SK-N-SH (cell line): ENCODE results near the gene TUBB1. TPM values are rescaled to one million over a fixed set of nuclear protein-coding genes. Genes with fewer than 3 reads are reported as not detected.

Experiments
- CTCF ChIA-PET: fragments of 300-600, 350-600 bp; formaldehyde crosslinking; extraction: SDS; loops from one replicate; lab custom pipeline; 2021; lab: Yijun Ruan, JAX
- POLR2A ChIA-PET: fragments of 350-600 bp; sonication (Branson Sonifier 250); formaldehyde crosslinking; extraction: SDS; loops from one replicate; lab custom pipeline; 2020; ENCODE audit warnings: antibody characterized with exemption, inconsistent platforms; lab: Yijun Ruan, JAX
- DNase-seq: peaks from one replicate; pipeline ENCODE4 v3.0.0; 2012
- H2AFZ ChIP-seq: fragments of 200-600 bp; sonication (generic); 2 replicates; pipeline ENCODE4 v1.8.1; 2016; ENCODE audit warnings: antibody characterized with exemption, mild to moderate bottlenecking, low read depth
- H3F3A ChIP-seq: fragments of 200-600 bp; sonication (generic); replicated peaks from 2 replicates; pipeline ENCODE3; 2016; ENCODE audit warnings: antibody characterized with exemption, mild to moderate bottlenecking; ENCODE audit not compliant: insufficient read depth
- H3K27ac ChIP-seq, 2 experiments: fragments of 200-500 bp in 1 of 2; fragments of 200-600 bp in 1 of 2; sonication (Bioruptor generic) in 1 of 2; sonication (generic), shearing (Covaris generic) in 1 of 2; 2 replicates each; pipeline versions ENCODE4 v1.5.1 to v1.6.1; 2014 to 2016; ENCODE audit warnings: low read depth in 2 of 2, inconsistent platforms in 1 of 2, low read length in 1 of 2, mild to moderate bottlenecking in 1 of 2, mixed read lengths in 1 of 2
- H3K27me3 ChIP-seq: fragments of 200-600 bp; sonication (generic), shearing (Covaris generic); 2 replicates; pipeline ENCODE4 v1.6.1; 2016; ENCODE audit warnings: mixed run types; ENCODE audit not compliant: insufficient read depth
- H3K36me3 ChIP-seq, 2 experiments: fragments of 200-500 bp in 1 of 2; fragments of 200-600 bp in 1 of 2; sonication (Bioruptor generic) in 1 of 2; sonication (generic) in 1 of 2; replicated peaks in 1 of 2; 2 replicates each; pipeline versions ENCODE3 to v1.5.1; 2014 to 2016; ENCODE audit warnings: low read length in 1 of 2, mild to moderate bottlenecking in 1 of 2; ENCODE audit not compliant: insufficient read depth in 2 of 2, control insufficient read depth in 1 of 2
- H3K4me1 ChIP-seq, 2 experiments: fragments of 200-500 bp in 1 of 2; fragments of 200-600 bp in 1 of 2; sonication (Bioruptor generic) in 1 of 2; sonication (generic), shearing (Covaris generic) in 1 of 2; 2 replicates each; pipeline versions ENCODE4 v1.5.1 to v1.6.1; 2014 to 2016; ENCODE audit warnings: low read depth in 1 of 2, low read length in 1 of 2, mixed run types in 1 of 2; ENCODE audit not compliant: insufficient read depth in 2 of 2, control insufficient read depth in 1 of 2
- H3K4me2 ChIP-seq: fragments of 200-600 bp; sonication (generic), shearing (Covaris generic); 2 replicates; pipeline ENCODE4 v1.6.1; 2017; ENCODE audit warnings: mixed run types
- H3K4me3 ChIP-seq, 2 experiments: fragments of 200-500 bp in 1 of 2; fragments of 200-600 bp in 1 of 2; sonication (Bioruptor generic) in 1 of 2; sonication (generic), shearing (Covaris generic) in 1 of 2; 2 replicates each; pipeline versions ENCODE4 v1.5.1 to v1.8.1; 2014 to 2016; ENCODE audit warnings: low read depth in 2 of 2, inconsistent platforms in 1 of 2, low read length in 1 of 2, mild to moderate bottlenecking in 1 of 2, mixed read lengths in 1 of 2, moderate library complexity in 1 of 2
- H3K79me2 ChIP-seq: fragments of 200-600 bp; sonication (generic); 2 replicates; pipeline ENCODE4 v1.8.1; 2017; ENCODE audit warnings: mild to moderate bottlenecking; ENCODE audit not compliant: insufficient read depth
- H3K9ac ChIP-seq: fragments of 200-600 bp; sonication (generic); 2 replicates; pipeline ENCODE4 v1.6.1; 2017; ENCODE audit warnings: mixed run types
- H3K9me2 ChIP-seq: fragments of 200-600 bp; sonication (generic); 2 replicates; pipeline ENCODE4 v1.6.1; 2017; ENCODE audit warnings: mixed run types
- H3K9me3 ChIP-seq: fragments of 200-600 bp; sonication (generic); 2 replicates; pipeline ENCODE4 v1.6.1; 2017; ENCODE audit warnings: mixed run types, mild to moderate bottlenecking, moderate library complexity
- H4K20me1 ChIP-seq: fragments of 200-600 bp; sonication (generic); 2 replicates; pipeline ENCODE4 v1.6.1; 2017; ENCODE audit warnings: mild to moderate bottlenecking, mixed run types; ENCODE audit not compliant: insufficient read depth
- EP300 ChIP-seq, 2 experiments: IDR thresholded peaks; 2 replicates each; pipeline versions ENCODE4 v1.4.0 to v1.6.1; 2012; ENCODE audit warnings: borderline replicate concordance in 1 of 2, low read depth in 1 of 2, low read length in 1 of 2
- FOSL2 ChIP-seq: IDR thresholded peaks from 2 replicates; pipeline ENCODE4 v1.4.0; 2012; ENCODE audit warnings: low read depth, mild to moderate bottlenecking, moderate library complexity, borderline replicate concordance
- FOXJ3 ChIP-seq: sonication (generic); formaldehyde crosslinking; IDR thresholded peaks from 2 replicates; pipeline ENCODE4 v1.5.1; 2020; ENCODE audit warnings: mild to moderate bottlenecking, missing genetic modification reagents
- JUND ChIP-seq: IDR thresholded peaks from 2 replicates; pipeline ENCODE4 v1.4.0; 2012
- NFIC ChIP-seq: IDR thresholded peaks from 2 replicates; pipeline ENCODE4 v1.4.0; 2012; ENCODE audit warnings: borderline replicate concordance
- POLR2AphosphoS5 ChIP-seq: IDR thresholded peaks from 2 replicates; pipeline ENCODE4 v1.6.1; 2012; ENCODE audit warnings: low read depth, low read length
- RAD21 ChIP-seq: IDR thresholded peaks from 2 replicates; pipeline ENCODE4 v1.6.1; 2012; ENCODE audit warnings: mild to moderate bottlenecking, low read length
- RCOR1 ChIP-seq: fragments of 150-350 bp; IDR thresholded peaks from 2 replicates; pipeline ENCODE4 v1.6.1; 2017; ENCODE audit warnings: antibody characterized with exemption, low read length
- RXRA ChIP-seq: IDR thresholded peaks from 2 replicates; pipeline ENCODE4 v1.4.0; 2012; ENCODE audit warnings: low read depth, mild to moderate bottlenecking, borderline replicate concordance
- SIN3A ChIP-seq: IDR thresholded peaks from 2 replicates; pipeline ENCODE4 v1.6.1; 2012; ENCODE audit warnings: low read depth, mild to moderate bottlenecking, low read length, moderate library complexity, borderline replicate concordance
- SMC3 ChIP-seq: IDR thresholded peaks from 2 replicates; pipeline ENCODE4 v1.6.1; 2012; ENCODE audit warnings: low read depth, low read length, improper control_type of control experiment
- TEAD4 ChIP-seq: IDR thresholded peaks from 2 replicates; pipeline ENCODE4 v1.4.0; 2012; ENCODE audit warnings: mild to moderate bottlenecking, borderline replicate concordance; ENCODE audit not compliant: insufficient read depth
- YY1 ChIP-seq: IDR thresholded peaks from 2 replicates; pipeline ENCODE4 v1.4.0; 2012; ENCODE audit warnings: low read depth, mild to moderate bottlenecking
- WGBS: methylation state at CpG from one replicate; pipeline ENCODE4 v1.1.6; 2017; ENCODE audit warnings: low lambda C conversion rate; 5-methylcytosine and 5-hydroxymethylcytosine counted together
- polyA plus RNA-seq, 3 experiments: library from polyadenylated mRNA; depleted of rRNA; stranded (reverse); fragments of >200 nt; gene quantifications; 2 replicates each; pipeline ENCODE4 v1.2.3, GENCODE V29; 2012
- TF ChIP-seq, protein P1 (sequence below): fragments of 150-350 bp; IDR thresholded peaks from 2 replicates; pipeline ENCODE4 v1.6.1; 2016; ENCODE audit warnings: mild to moderate bottlenecking, low read depth, low read length
- TF ChIP-seq, protein P2 (sequence below): fragments of 200-600 bp; sonication (generic); IDR thresholded peaks from 2 replicates; pipeline ENCODE4 v1.6.1; 2017; ENCODE audit warnings: antibody characterized with exemption, mild to moderate bottlenecking, moderate library complexity
- TF ChIP-seq, protein P3 (sequence below): IDR thresholded peaks from 2 replicates; pipeline ENCODE4; 2012
- TF ChIP-seq, protein P4 (sequence below): IDR thresholded peaks from 2 replicates; pipeline ENCODE4 v1.6.1; 2012; ENCODE audit warnings: mild to moderate bottlenecking, low read depth, low read length, moderate library complexity
- TF ChIP-seq, protein P5 (sequence below): IDR thresholded peaks from 2 replicates; pipeline ENCODE4 v1.4.0; 2012; ENCODE audit warnings: low read depth, borderline replicate concordance
- TF ChIP-seq, protein P6 (sequence below): IDR thresholded peaks from 2 replicates; pipeline ENCODE4 v1.4.0; 2012; ENCODE audit warnings: low read depth

The TUBB1 gene
- polyA plus RNA-seq, 1 of the 3 experiments (the other 2 are of a cell fraction), result not detected

DNA sequence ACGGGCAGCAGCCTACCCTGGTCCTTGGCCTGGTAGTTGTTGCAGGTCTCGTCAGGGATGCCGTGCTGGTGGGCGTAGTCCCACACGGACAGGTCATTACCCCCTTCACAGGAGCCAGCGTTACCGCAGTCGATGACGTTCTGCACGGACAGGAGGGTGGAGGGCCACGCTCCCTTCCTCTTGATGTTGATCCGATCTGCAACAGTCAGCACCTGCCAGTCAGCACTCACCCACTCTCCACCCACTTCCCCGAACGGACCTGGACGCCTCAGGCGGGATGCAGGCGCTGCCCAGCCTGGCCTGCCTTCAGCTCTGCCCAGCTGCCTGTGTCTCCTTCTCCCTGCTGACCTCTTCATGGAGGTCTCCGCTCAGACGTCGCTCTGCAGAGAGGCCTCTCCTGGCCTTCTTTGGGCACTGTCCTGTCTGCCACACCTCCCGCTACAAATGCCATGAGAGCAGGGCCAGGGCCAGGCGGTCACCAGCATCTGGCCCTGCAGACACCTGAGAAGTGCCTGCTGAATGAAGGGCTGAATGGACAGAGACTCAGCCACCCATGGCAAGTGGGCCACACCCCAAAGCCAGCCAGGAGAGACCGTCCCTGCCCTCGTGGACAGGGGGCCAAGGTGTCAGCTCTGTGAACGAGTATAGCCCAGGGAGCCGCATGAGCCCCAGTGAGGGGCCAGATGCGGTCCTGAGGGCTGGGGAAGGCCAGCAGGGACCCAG, 17.6 kb upstream of the TUBB1 start:
- no peaks in the 10 kb centered on the region for H3K27me3 ChIP-seq
- H3K4me1 ChIP-seq, result peaks cover 0 to 3% of the 10 kb centered on the region in 2 experiments; a peak in 1 of 4 replicates
- TF ChIP-seq YY1 (no peak), FOSL2 (no peak), RCOR1 (no peak)
- TF ChIP-seq, protein P1, sequence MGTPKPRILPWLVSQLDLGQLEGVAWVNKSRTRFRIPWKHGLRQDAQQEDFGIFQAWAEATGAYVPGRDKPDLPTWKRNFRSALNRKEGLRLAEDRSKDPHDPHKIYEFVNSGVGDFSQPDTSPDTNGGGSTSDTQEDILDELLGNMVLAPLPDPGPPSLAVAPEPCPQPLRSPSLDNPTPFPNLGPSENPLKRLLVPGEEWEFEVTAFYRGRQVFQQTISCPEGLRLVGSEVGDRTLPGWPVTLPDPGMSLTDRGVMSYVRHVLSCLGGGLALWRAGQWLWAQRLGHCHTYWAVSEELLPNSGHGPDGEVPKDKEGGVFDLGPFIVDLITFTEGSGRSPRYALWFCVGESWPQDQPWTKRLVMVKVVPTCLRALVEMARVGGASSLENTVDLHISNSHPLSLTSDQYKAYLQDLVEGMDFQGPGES, result no peak
- TF ChIP-seq, protein P2, sequence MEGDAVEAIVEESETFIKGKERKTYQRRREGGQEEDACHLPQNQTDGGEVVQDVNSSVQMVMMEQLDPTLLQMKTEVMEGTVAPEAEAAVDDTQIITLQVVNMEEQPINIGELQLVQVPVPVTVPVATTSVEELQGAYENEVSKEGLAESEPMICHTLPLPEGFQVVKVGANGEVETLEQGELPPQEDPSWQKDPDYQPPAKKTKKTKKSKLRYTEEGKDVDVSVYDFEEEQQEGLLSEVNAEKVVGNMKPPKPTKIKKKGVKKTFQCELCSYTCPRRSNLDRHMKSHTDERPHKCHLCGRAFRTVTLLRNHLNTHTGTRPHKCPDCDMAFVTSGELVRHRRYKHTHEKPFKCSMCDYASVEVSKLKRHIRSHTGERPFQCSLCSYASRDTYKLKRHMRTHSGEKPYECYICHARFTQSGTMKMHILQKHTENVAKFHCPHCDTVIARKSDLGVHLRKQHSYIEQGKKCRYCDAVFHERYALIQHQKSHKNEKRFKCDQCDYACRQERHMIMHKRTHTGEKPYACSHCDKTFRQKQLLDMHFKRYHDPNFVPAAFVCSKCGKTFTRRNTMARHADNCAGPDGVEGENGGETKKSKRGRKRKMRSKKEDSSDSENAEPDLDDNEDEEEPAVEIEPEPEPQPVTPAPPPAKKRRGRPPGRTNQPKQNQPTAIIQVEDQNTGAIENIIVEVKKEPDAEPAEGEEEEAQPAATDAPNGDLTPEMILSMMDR, result no peak
- TF ChIP-seq, protein P3, sequence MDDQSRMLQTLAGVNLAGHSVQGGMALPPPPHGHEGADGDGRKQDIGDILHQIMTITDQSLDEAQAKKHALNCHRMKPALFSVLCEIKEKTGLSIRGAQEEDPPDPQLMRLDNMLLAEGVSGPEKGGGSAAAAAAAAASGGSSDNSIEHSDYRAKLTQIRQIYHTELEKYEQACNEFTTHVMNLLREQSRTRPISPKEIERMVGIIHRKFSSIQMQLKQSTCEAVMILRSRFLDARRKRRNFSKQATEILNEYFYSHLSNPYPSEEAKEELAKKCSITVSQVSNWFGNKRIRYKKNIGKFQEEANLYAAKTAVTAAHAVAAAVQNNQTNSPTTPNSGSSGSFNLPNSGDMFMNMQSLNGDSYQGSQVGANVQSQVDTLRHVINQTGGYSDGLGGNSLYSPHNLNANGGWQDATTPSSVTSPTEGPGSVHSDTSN, result no peak
- H2AFZ ChIP-seq, result no peak overlapping the region
- ChIA-PET CTCF (interaction anchor here (1.3 kb wide), 2 partner anchors 14 to 123 kb away, joined by 3 to 4 read pairs; no protein-coding TSS in a partner anchor), POLR2A (no interaction called here)
- no peak overlapping the region for H3K4me3 ChIP-seq
- no peak overlapping the region for H3K4me2 ChIP-seq
- H3K9me3 ChIP-seq, result no peaks in the 10 kb centered on the region
- no peak overlapping the region for H3K27ac ChIP-seq
- 90% methylated on average over 20 of the region's 27 CpGs for WGBS
- no peaks in the 10 kb centered on the region for H3K9me2 ChIP-seq
- no peaks in the 10 kb centered on the region for H3F3A ChIP-seq
- no peak for DNase-seq
- no peaks in the 10 kb centered on the region for H3K36me3 ChIP-seq
- H3K9ac ChIP-seq, result no peak overlapping the region
- no peaks in the 10 kb centered on the region for H3K79me2 ChIP-seq
- H4K20me1 ChIP-seq, result no peaks in the 10 kb centered on the region

DNA sequence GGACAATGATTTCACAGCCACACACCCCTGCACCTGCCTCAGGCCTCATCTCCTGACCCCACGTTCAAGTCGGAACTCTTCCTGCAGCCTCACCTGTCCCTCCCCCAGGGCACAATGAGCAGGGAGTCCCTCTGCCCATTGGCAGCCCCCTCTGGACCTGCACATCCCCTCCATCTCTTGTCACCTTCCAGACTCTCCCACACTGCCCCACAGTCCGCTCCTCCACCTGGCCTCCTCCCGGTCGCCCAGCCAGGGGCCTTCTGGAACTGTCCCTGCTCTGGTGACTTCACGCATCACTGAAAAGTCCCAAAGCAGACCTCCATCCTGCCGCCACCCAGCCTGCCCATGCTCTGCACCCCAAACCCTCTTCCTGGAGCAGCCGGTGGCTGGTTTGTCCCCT, 16.8 kb upstream of the TUBB1 start:
- DNase-seq, result no peak
- ChIA-PET CTCF (interaction anchor here (1.3 kb wide), 1 partner anchor 13 kb away, joined by 4 read pairs; no protein-coding TSS in a partner anchor), POLR2A (no interaction called here)
- H3K4me2 ChIP-seq, result no peak overlapping the region
- peaks cover 0 to 3% of the 10 kb centered on the region in 2 experiments; a peak in 1 of 4 replicates for H3K4me1 ChIP-seq
- WGBS, result 85% methylated on average over 7 of the region's 8 CpGs
- no peaks in the 10 kb centered on the region for H3K79me2 ChIP-seq
- H3F3A ChIP-seq, result no peaks in the 10 kb centered on the region
- H3K4me3 ChIP-seq, result no peak overlapping the region
- H4K20me1 ChIP-seq, result no peaks in the 10 kb centered on the region
- no peaks in the 10 kb centered on the region for H3K9me2 ChIP-seq
- H3K27me3 ChIP-seq, result no peaks in the 10 kb centered on the region
- H3K36me3 ChIP-seq, result no peaks in the 10 kb centered on the region
- H2AFZ ChIP-seq, result no peak overlapping the region
- no peak overlapping the region for H3K27ac ChIP-seq
- H3K9me3 ChIP-seq, result no peaks in the 10 kb centered on the region
- H3K9ac ChIP-seq, result no peak overlapping the region
- TF ChIP-seq FOXJ3 (CRISPR knock-in tag), result no peak
- TF ChIP-seq, protein P4, sequence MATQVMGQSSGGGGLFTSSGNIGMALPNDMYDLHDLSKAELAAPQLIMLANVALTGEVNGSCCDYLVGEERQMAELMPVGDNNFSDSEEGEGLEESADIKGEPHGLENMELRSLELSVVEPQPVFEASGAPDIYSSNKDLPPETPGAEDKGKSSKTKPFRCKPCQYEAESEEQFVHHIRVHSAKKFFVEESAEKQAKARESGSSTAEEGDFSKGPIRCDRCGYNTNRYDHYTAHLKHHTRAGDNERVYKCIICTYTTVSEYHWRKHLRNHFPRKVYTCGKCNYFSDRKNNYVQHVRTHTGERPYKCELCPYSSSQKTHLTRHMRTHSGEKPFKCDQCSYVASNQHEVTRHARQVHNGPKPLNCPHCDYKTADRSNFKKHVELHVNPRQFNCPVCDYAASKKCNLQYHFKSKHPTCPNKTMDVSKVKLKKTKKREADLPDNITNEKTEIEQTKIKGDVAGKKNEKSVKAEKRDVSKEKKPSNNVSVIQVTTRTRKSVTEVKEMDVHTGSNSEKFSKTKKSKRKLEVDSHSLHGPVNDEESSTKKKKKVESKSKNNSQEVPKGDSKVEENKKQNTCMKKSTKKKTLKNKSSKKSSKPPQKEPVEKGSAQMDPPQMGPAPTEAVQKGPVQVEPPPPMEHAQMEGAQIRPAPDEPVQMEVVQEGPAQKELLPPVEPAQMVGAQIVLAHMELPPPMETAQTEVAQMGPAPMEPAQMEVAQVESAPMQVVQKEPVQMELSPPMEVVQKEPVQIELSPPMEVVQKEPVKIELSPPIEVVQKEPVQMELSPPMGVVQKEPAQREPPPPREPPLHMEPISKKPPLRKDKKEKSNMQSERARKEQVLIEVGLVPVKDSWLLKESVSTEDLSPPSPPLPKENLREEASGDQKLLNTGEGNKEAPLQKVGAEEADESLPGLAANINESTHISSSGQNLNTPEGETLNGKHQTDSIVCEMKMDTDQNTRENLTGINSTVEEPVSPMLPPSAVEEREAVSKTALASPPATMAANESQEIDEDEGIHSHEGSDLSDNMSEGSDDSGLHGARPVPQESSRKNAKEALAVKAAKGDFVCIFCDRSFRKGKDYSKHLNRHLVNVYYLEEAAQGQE, result no peak
- no peak for TF ChIP-seq SIN3A
- TF ChIP-seq JUND, result no peak
- TF ChIP-seq, protein P5, sequence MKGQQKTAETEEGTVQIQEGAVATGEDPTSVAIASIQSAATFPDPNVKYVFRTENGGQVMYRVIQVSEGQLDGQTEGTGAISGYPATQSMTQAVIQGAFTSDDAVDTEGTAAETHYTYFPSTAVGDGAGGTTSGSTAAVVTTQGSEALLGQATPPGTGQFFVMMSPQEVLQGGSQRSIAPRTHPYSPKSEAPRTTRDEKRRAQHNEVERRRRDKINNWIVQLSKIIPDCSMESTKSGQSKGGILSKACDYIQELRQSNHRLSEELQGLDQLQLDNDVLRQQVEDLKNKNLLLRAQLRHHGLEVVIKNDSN, result no peak
- no peak for TF ChIP-seq POLR2AphosphoS5
- no peak for TF ChIP-seq SMC3
- no peak for TF ChIP-seq RXRA
- TF ChIP-seq RAD21, result no peak
- no peak for TF ChIP-seq NFIC
- TF ChIP-seq EP300 (IDR thresholded peaks at IDR 0.05; ENCODE audit: borderline replicate concordance in 1 of 2, low read depth in 1 of 2, low read length in 1 of 2), result no peak
- TF ChIP-seq, protein P6, sequence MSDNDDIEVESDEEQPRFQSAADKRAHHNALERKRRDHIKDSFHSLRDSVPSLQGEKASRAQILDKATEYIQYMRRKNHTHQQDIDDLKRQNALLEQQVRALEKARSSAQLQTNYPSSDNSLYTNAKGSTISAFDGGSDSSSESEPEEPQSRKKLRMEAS, result no peak
- TF ChIP-seq TEAD4, result no peak
